HL-60 (cell line): ENCODE measurements around the gene TOR1AIP1.

Experiments used
- DNase-seq, 2 experiments: peaks; one replicate each; pipeline ENCODE4 v3.0.0-alpha.2; 2010 to 2020; ENCODE audit warnings: low read depth in 1 of 2, low spot score in 1 of 2
- H3K27ac ChIP-seq: fragments of 250-450 bp; sonication (Bioruptor Pico); replicated peaks from 2 replicates; pipeline ENCODE4 v1.5.1; 2020; ENCODE audit warnings: mild to moderate bottlenecking, moderate library complexity
- H3K27me3 ChIP-seq: fragments of 250-450 bp; sonication (Bioruptor Pico); 2 replicates; pipeline ENCODE4 v1.5.1; 2021; ENCODE audit warnings: mild to moderate bottlenecking, moderate library complexity; ENCODE audit not compliant: insufficient read depth, poor library complexity, severe bottlenecking
- H3K4me3 ChIP-seq: replicated peaks from 2 replicates; pipeline ENCODE4 v1.5.1; 2011; ENCODE audit warnings: mild to moderate bottlenecking, control low read depth, low read length; ENCODE audit not compliant: insufficient read depth
- GABPA ChIP-seq: IDR thresholded peaks from 2 replicates; pipeline ENCODE4 v1.6.1; 2012; ENCODE audit warnings: low read depth
- POLR2AphosphoS5 ChIP-seq: IDR thresholded peaks from 2 replicates; pipeline ENCODE4 v1.6.1; 2012; ENCODE audit warnings: low read depth
- SPI1 ChIP-seq: IDR thresholded peaks from 2 replicates; pipeline ENCODE4 v1.6.1; 2012; ENCODE audit warnings: low read depth, mild to moderate bottlenecking, borderline replicate concordance
- TF ChIP-seq, protein P1 (sequence below): IDR thresholded peaks from one replicate; pipeline ENCODE4 v1.5.1; 2011; ENCODE audit warnings: low read length, control low read depth, inconsistent platforms; ENCODE audit not compliant: insufficient read depth
- TF ChIP-seq, protein P2 (sequence below): IDR thresholded peaks from 2 replicates; pipeline ENCODE4 v1.6.1; 2012; ENCODE audit warnings: low read depth; ENCODE audit not compliant: insufficient replicate concordance

The TOR1AIP1 gene

DNA sequence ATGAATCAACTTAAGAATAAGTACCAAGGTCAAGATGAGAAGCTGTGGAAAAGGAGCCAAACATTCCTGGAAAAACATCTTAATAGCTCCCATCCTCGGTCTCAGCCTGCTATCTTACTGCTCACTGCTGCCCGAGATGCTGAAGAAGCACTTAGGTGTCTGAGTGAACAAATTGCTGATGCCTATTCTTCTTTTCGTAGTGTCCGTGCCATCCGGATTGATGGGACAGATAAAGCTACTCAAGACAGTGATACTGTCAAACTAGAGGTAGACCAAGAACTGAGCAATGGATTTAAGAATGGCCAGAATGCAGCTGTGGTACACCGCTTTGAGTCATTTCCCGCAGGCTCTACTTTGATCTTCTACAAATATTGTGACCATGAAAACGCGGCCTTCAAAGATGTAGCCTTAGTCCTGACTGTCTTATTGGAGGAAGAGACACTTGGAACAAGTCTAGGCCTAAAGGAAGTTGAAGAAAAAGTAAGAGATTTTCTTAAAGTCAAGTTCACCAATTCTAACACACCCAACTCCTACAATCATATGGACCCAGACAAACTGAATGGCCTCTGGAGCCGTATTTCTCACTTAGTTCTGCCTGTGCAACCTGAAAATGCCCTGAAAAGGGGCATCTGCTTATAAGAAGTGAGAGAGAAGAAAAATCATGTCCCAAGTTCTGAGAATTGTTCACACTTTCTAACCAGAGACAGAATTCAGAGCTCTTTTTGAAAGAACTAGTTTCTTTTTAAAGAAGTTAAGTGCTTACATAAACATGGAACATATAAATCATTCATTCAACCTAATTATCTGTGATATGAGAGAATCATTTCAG, 35.7 kb downstream of the TOR1AIP1 start:
- TF ChIP-seq SPI1, result no peak
- TF ChIP-seq GABPA, result no peak
- TF ChIP-seq, protein P1, sequence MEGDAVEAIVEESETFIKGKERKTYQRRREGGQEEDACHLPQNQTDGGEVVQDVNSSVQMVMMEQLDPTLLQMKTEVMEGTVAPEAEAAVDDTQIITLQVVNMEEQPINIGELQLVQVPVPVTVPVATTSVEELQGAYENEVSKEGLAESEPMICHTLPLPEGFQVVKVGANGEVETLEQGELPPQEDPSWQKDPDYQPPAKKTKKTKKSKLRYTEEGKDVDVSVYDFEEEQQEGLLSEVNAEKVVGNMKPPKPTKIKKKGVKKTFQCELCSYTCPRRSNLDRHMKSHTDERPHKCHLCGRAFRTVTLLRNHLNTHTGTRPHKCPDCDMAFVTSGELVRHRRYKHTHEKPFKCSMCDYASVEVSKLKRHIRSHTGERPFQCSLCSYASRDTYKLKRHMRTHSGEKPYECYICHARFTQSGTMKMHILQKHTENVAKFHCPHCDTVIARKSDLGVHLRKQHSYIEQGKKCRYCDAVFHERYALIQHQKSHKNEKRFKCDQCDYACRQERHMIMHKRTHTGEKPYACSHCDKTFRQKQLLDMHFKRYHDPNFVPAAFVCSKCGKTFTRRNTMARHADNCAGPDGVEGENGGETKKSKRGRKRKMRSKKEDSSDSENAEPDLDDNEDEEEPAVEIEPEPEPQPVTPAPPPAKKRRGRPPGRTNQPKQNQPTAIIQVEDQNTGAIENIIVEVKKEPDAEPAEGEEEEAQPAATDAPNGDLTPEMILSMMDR, result no peak
- no peak for TF ChIP-seq POLR2AphosphoS5
- TF ChIP-seq, protein P2, sequence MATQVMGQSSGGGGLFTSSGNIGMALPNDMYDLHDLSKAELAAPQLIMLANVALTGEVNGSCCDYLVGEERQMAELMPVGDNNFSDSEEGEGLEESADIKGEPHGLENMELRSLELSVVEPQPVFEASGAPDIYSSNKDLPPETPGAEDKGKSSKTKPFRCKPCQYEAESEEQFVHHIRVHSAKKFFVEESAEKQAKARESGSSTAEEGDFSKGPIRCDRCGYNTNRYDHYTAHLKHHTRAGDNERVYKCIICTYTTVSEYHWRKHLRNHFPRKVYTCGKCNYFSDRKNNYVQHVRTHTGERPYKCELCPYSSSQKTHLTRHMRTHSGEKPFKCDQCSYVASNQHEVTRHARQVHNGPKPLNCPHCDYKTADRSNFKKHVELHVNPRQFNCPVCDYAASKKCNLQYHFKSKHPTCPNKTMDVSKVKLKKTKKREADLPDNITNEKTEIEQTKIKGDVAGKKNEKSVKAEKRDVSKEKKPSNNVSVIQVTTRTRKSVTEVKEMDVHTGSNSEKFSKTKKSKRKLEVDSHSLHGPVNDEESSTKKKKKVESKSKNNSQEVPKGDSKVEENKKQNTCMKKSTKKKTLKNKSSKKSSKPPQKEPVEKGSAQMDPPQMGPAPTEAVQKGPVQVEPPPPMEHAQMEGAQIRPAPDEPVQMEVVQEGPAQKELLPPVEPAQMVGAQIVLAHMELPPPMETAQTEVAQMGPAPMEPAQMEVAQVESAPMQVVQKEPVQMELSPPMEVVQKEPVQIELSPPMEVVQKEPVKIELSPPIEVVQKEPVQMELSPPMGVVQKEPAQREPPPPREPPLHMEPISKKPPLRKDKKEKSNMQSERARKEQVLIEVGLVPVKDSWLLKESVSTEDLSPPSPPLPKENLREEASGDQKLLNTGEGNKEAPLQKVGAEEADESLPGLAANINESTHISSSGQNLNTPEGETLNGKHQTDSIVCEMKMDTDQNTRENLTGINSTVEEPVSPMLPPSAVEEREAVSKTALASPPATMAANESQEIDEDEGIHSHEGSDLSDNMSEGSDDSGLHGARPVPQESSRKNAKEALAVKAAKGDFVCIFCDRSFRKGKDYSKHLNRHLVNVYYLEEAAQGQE, result no peak
- H3K27me3 ChIP-seq, result no peaks in the 10 kb centered on the region
- no peak overlapping the region for H3K4me3 ChIP-seq
- no peak for DNase-seq
- H3K27ac ChIP-seq, result no peak overlapping the region

DNA sequence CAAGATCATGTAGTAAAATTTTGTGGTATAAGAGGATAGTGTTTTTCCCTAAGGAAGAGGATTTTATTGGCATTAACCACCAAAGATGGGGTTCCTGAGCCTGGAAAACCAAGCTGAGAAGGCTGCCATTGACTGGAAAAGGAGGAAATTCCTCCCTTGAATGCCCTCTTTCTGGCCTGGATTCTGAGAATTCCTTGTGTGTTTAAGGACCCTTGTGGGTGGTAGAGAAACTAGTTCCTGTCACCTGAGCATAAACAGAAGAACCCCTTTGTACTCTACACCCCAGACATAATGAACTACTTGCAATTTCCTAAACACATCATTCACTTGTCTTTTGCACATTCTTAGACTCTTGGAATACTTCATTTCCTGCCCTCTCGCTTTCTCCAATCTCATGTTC, 39.4 kb downstream of the TOR1AIP1 start:
- no peak for DNase-seq
- TF ChIP-seq, protein P2, result no peak
- TF ChIP-seq POLR2AphosphoS5 (no peak), SPI1 (no peak), GABPA (no peak)
- TF ChIP-seq, protein P1, result no peak

DNA sequence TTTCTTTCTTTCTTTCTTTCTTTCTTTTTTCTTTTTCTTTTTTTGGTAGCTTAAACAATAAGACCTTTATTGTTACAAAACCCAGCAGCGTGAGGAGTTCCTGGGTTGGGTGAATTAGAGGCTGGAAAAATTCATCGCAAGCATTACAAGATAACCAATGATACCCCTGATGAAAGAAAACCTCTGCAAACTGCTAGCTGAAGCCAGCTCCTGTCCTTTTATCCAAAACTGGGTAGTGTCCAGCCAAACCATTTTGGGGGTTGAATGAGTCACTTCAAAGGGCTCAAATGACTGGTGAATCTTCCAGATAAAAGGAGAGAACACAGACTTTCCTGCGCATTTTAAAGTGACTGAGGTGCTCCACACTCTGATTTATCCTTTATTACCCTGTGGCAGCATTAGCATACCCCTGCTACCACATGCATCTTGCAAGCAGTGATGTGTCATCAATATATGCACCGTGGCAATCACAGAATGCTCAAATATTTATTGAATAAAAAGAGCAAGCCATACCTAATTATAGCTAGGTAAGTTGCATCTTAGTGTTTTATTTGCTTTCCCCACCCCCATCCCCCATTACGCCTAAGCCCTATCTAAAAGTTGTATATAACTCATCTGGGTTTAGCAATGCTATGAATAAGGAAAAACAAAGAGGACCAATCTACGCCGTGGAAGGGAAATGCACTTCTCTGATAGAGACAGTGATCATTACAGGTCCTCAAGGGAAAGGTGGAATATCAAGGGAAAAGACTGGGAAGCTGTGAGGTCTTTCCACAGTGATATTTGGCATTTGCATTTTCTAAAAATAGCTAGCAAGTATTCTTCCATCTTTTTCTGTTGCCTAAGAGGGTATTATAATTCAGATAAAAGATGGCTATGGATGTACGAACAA, 40.1 kb downstream of the TOR1AIP1 start:
- DNase-seq, result no peak
- H3K4me3 ChIP-seq, result no peak overlapping the region
- H3K27ac ChIP-seq, result no peak overlapping the region
- H3K27me3 ChIP-seq, result no peaks in the 10 kb centered on the region
- no peak for TF ChIP-seq SPI1
- no peak for TF ChIP-seq POLR2AphosphoS5
- no peak for TF ChIP-seq GABPA
- TF ChIP-seq, protein P1, result no peak
- TF ChIP-seq, protein P2, result no peak

More for the DNA sequence above, 39.4 kb downstream of the TOR1AIP1 start:
- Histone ChIP-seq H3K27me3 (no peaks in the 10 kb centered on the region), H3K4me3 (no peak overlapping the region), H3K27ac (no peak overlapping the region)
